A549 (cell line): ENCODE data around the gene LRGUK. TPM values are rescaled to one million over a fixed set of nuclear protein-coding genes. Genes with fewer than 3 reads are reported as not detected.

Experiments
- NR3C1 ChIP-seq: fragments of >200 bp; sonication (Bioruptor Twin); formaldehyde crosslinking; IDR thresholded peaks from 3 replicates; pipeline ENCODE4 v1.6.1; 2017
- SREBF2 ChIP-seq: fragments of 450-650 bp; IDR thresholded peaks from 2 replicates; pipeline ENCODE4 v1.6.1; 2014; ENCODE audit warnings: mild to moderate bottlenecking, moderate library complexity
- ZSCAN20 ChIP-seq: fragments of 250-450 bp; sonication (Bioruptor Pico); IDR thresholded peaks from 2 replicates; pipeline ENCODE4 v1.8.0; 2022; ENCODE audit warnings: mild to moderate bottlenecking, moderate library complexity
- polyA plus RNA-seq, 4 experiments: library from polyadenylated mRNA; depleted of rRNA in 3 of 4; stranded (reverse); fragments of >200 nt; fragmentation: RNase III in 1 of 4; extraction: RNeasy Plus Mini Kit Qiagen cat#74134 plus additional on column Dnase treatment in 1 of 4; gene quantifications; 2 replicates in 3 of 4; 3 replicates in 1 of 4; pipeline ENCODE4 v1.2.3, GENCODE V29; 2011 to 2017
- TF ChIP-seq, protein P1 (sequence below): IDR thresholded peaks from 2 replicates; pipeline ENCODE4 v1.6.1; 2012

Gene LRGUK
- polyA plus RNA-seq, 2 of the 4 experiments (the other 2 are of a cell fraction): 0.28 to 0.32 TPM

DNA sequence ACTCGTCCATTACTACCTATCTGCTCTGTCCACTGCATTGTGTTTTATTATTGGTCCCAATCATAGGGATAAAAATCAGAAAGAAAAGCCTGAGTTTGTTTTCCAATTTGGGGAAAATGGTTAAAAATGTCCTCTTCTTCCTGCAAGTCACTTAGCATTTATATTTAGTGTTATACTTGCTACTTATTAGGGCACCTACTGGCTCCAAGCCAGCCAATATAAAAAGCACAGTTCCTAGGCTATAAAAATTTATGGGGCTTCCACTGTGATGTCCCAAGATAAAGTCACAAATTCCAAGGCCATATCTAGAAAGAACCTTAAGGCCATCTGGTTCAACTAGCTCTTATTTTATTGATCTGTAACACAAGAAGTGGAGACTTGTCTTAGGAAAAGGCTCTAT is 186.4 kb downstream of the LRGUK start (continued):
- no peak for TF ChIP-seq NR3C1
- TF ChIP-seq, protein P1, sequence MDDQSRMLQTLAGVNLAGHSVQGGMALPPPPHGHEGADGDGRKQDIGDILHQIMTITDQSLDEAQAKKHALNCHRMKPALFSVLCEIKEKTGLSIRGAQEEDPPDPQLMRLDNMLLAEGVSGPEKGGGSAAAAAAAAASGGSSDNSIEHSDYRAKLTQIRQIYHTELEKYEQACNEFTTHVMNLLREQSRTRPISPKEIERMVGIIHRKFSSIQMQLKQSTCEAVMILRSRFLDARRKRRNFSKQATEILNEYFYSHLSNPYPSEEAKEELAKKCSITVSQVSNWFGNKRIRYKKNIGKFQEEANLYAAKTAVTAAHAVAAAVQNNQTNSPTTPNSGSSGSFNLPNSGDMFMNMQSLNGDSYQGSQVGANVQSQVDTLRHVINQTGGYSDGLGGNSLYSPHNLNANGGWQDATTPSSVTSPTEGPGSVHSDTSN: no peak
- TF ChIP-seq SREBF2: no peak
- TF ChIP-seq ZSCAN20: no peak

Other genes with a start within 250 kb of the LRGUK start
- 73.0 and 83.9 TPM in 2 replicates for gene SLC35B4, start 189.6 kb downstream of the LRGUK start, polyA plus RNA-seq (2011; rRNA removed)
- gene SLC35B4, start 189.6 kb downstream of the LRGUK start, polyA plus RNA-seq (2017; fragmentation: RNase III; extraction: RNeasy Plus Mini Kit Qiagen cat#74134 plus additional on column Dnase treatment): 29.1 to 36.0 TPM (median 32.8 TPM) in 3 replicates